Measurements from ENCODE around the gene ZBTB3. TPM values are rescaled to one million over a fixed set of nuclear protein-coding genes. Genes with fewer than 3 reads are reported as not detected.

ZBTB3 gene
- total and polyA plus RNA-seq, 2 donors (not counting 3 experiments of a cell fraction or from before 2014, with no cell fraction given) = 3.7 to 6.9 TPM

DNA sequence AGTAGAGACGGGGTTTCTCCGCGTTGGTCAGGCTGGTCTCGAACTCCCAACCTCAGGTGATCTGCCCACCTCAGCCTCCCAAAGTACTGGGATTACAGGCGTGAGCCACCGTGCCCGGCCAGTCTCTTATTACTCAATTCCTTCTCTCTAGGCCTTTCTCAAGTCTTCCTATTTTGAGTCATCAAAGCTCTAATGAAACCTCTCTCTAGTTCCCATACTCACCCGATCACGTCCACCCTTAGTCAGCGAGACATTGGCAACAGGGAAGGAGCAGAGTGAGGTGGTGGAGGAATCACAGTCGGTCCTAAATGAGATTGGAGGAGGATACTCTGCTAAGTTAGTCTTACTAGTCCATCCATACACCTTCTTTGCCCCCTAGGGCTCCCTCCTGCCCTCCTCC, 51.7 kb downstream of the ZBTB3 start:
- H3K9me1 ChIP-seq (replicated peaks; ENCODE audit: control insufficient read depth, extremely low read depth, insufficient read depth, low read length) = no peaks in the 10 kb centered on the region
- no peak overlapping the region for H3K4me3 ChIP-seq (replicated peaks in 1 of 3; ENCODE audit: insufficient read depth in 1 of 3, low read depth in 1 of 3, low read length in 3 of 3)
- no peak overlapping the region for H3K27ac ChIP-seq (ENCODE audit: insufficient read depth, low read depth, low read length)
- H3K9ac ChIP-seq (replicated peaks; ENCODE audit: extremely low read depth, insufficient read depth, low read length) = no peak overlapping the region
- H3K79me2 ChIP-seq (ENCODE audit: control insufficient read depth, insufficient read depth, low read length) = no peaks in the 10 kb centered on the region
- H2AFZ ChIP-seq (ENCODE audit: low read depth, low read length) = no peak overlapping the region
- no peaks in the 10 kb centered on the region for H3K9me3 ChIP-seq (replicated peaks; ENCODE audit: control insufficient read depth, insufficient read depth, low read length)
- BruUV-seq (replicated peaks) = no TSS peak
- no peak overlapping the region for H3K4me2 ChIP-seq (ENCODE audit: insufficient read depth, low read length)
- dilution Hi-C loops (cut with MboI; ENCODE audit: extremely low pct_ligation_motif_present, low sequenced_read_pairs) (no loop called here), intact Hi-C loops (cut with micrococcal nuclease) (no loop called here)
- POLR2A ChIA-PET = no interaction called here
- H3K27me3 ChIP-seq (ENCODE audit: control insufficient read depth in 2 of 2, insufficient read depth in 2 of 2, low read length in 2 of 2) = no peaks in the 10 kb centered on the region
- DNase-seq (ENCODE audit: low read depth, low spot score) (no peak), FAIRE-seq (no peak)
- no peaks in the 10 kb centered on the region for H4K20me1 ChIP-seq (replicated peaks; ENCODE audit: control insufficient read depth, extremely low read depth, insufficient read depth, low read length)
- CTCF ChIA-PET = interaction anchor here (2.5 kb wide), 1 partner anchor 21 kb away, joined by 8 read pairs; no protein-coding TSS in a partner anchor
- TF ChIP-seq FOS (IDR thresholded peaks at IDR 0.05; ENCODE audit: borderline replicate concordance, insufficient read depth, low read length) = no peak
- TF ChIP-seq EZH2 (IDR thresholded peaks at IDR 0.05; ENCODE audit: borderline replicate concordance, low read depth, low read length, severe bottlenecking) = no peak
- no peak for TF ChIP-seq JUN (IDR thresholded peaks at IDR 0.05; ENCODE audit: borderline replicate concordance, insufficient read depth, insufficient read length, low read depth)
- no peak for TF ChIP-seq CTCF (IDR thresholded peaks at IDR 0.05; ENCODE audit: extremely low read depth in 1 of 2, insufficient read depth in 1 of 2, low read depth in 1 of 2, low read length in 2 of 2)
- TF ChIP-seq GATA2 (IDR thresholded peaks at IDR 0.05; ENCODE audit: insufficient read depth, insufficient read length, low read depth, low read length) = no peak
- no peak for TF ChIP-seq MAX (IDR thresholded peaks at IDR 0.05; ENCODE audit: insufficient read depth, insufficient read length)
- no peak for TF ChIP-seq POLR2A (IDR thresholded peaks at IDR 0.05; ENCODE audit: low read depth, low read length)
- TF ChIP-seq POLR2AphosphoS5 (IDR thresholded peaks at IDR 0.05; ENCODE audit: insufficient read depth, low read depth, low read length) = no peak
- no peak for TF ChIP-seq MYC (IDR thresholded peaks at IDR 0.05; ENCODE audit: low read depth, low read length)
- H3K36me3 ChIP-seq (ENCODE audit: control insufficient read depth in 2 of 2, extremely low read depth in 1 of 2, insufficient read depth in 2 of 2, low read length in 2 of 2) = no peaks in the 10 kb centered on the region
- peaks cover 13% of the 10 kb centered on the region for H3K4me1 ChIP-seq (ENCODE audit: control insufficient read depth, extremely low read depth, insufficient read depth, low read length)

Small RNA genes within 50 kb of the gene (microRNA-seq; reads per million reads assigned to microRNA genes)
- gene MIR6514 (ENCODE audit: borderline number of aligned reads, borderline replicate concordance) = not detected
- not detected for gene MIR6748 (ENCODE audit: borderline number of aligned reads, borderline replicate concordance)

Small RNA genes within 50 kb of the gene (small RNA-seq; reads per million reads assigned to genes)
- gene MIR6514 (ENCODE audit: insufficient read depth, insufficient read length, low read depth, low replicate concordance) = not detected

Other genes starting within 250 kb of the ZBTB3 start
- gene AHNAK, start 207.4 kb downstream of the ZBTB3 start, total RNA-seq = 381 and 436 TPM in 2 replicates
- 25.1 and 35.2 TPM in 2 replicates for gene AHNAK, start 207.4 kb downstream of the ZBTB3 start, polyA plus RNA-seq
- 1,341 and 1,345 TPM in 2 replicates for gene EEF1G, start 180.3 kb downstream of the ZBTB3 start, total RNA-seq
- 1,723 and 2,133 TPM in 2 replicates for gene EEF1G, start 180.3 kb downstream of the ZBTB3 start, polyA plus RNA-seq
- 16.9 and 17.8 TPM in 2 replicates for gene TUT1, start 162.6 kb downstream of the ZBTB3 start, total RNA-seq
- gene TUT1, start 162.6 kb downstream of the ZBTB3 start, polyA plus RNA-seq = 11.5 and 12.7 TPM in 2 replicates
- 166 and 176 TPM in 2 replicates for gene MTA2, start 152.3 kb downstream of the ZBTB3 start, total RNA-seq
- gene MTA2, start 152.3 kb downstream of the ZBTB3 start, polyA plus RNA-seq = 30.2 and 40.4 TPM in 2 replicates
- gene EML3, start 141.4 kb downstream of the ZBTB3 start, total RNA-seq = 101 and 110 TPM in 2 replicates
- 75.7 and 78.3 TPM in 2 replicates for gene EML3, start 141.4 kb downstream of the ZBTB3 start, polyA plus RNA-seq
- 8.2 and 8.8 TPM in 2 replicates for gene ROM1, start 140.9 kb downstream of the ZBTB3 start, total RNA-seq
- 4.8 and 5.3 TPM in 2 replicates for gene ROM1, start 140.9 kb downstream of the ZBTB3 start, polyA plus RNA-seq
- 31.6 and 35.0 TPM in 2 replicates for gene B3GAT3, start 132.2 kb downstream of the ZBTB3 start, total RNA-seq
- 37.2 and 48.0 TPM in 2 replicates for gene B3GAT3, start 132.2 kb downstream of the ZBTB3 start, polyA plus RNA-seq
- 357 and 389 TPM in 2 replicates for gene GANAB, start 107.5 kb downstream of the ZBTB3 start, total RNA-seq
- 433 and 455 TPM in 2 replicates for gene GANAB, start 107.5 kb downstream of the ZBTB3 start, polyA plus RNA-seq
- 21.7 and 22.8 TPM in 2 replicates for gene INTS5, start 100.9 kb downstream of the ZBTB3 start, total RNA-seq
- gene INTS5, start 100.9 kb downstream of the ZBTB3 start, polyA plus RNA-seq = 20.3 and 20.9 TPM in 2 replicates
- 58.7 and 61.0 TPM in 2 replicates for gene C11orf98, start 89.0 kb downstream of the ZBTB3 start, total RNA-seq
- 32.3 and 39.5 TPM in 2 replicates for gene C11orf98, start 89.0 kb downstream of the ZBTB3 start, polyA plus RNA-seq
- 28.4 and 38.1 TPM in 2 replicates for gene CSKMT, start 88.8 kb downstream of the ZBTB3 start, total RNA-seq
- 7.8 and 7.9 TPM in 2 replicates for gene CSKMT, start 88.8 kb downstream of the ZBTB3 start, polyA plus RNA-seq
- gene UQCC3, start 82.5 kb downstream of the ZBTB3 start, total RNA-seq = 8.6 and 9.0 TPM in 2 replicates
- gene UQCC3, start 82.5 kb downstream of the ZBTB3 start, polyA plus RNA-seq = 15.3 and 15.5 TPM in 2 replicates
- gene LBHD1, start 81.9 kb downstream of the ZBTB3 start, total RNA-seq = 7.5 and 10.5 TPM in 2 replicates
- 3.5 and 3.8 TPM in 2 replicates for gene LBHD1, start 81.9 kb downstream of the ZBTB3 start, polyA plus RNA-seq
- 112 and 113 TPM in 2 replicates for gene UBXN1, start 75.1 kb downstream of the ZBTB3 start, total RNA-seq
- 105 and 114 TPM in 2 replicates for gene UBXN1, start 75.1 kb downstream of the ZBTB3 start, polyA plus RNA-seq
- gene LRRN4CL, start 64.6 kb downstream of the ZBTB3 start, total RNA-seq = 0.20 and 0.37 TPM in 2 replicates
- gene LRRN4CL, start 64.6 kb downstream of the ZBTB3 start, polyA plus RNA-seq = 0.03 TPM in 1 of 2 replicates, not detected in the other
- 31.1 and 31.3 TPM in 2 replicates for gene BSCL2, start 46.7 kb downstream of the ZBTB3 start, total RNA-seq
- gene BSCL2, start 46.7 kb downstream of the ZBTB3 start, polyA plus RNA-seq = 94.8 and 126 TPM in 2 replicates
- not detected in 2 replicates for gene GNG3, start 46.5 kb downstream of the ZBTB3 start, total RNA-seq
- not detected in 2 replicates for gene GNG3, start 46.5 kb downstream of the ZBTB3 start, polyA plus RNA-seq
- 53.4 and 56.2 TPM in 2 replicates for gene HNRNPUL2, start 26.7 kb downstream of the ZBTB3 start, total RNA-seq
- gene HNRNPUL2, start 26.7 kb downstream of the ZBTB3 start, polyA plus RNA-seq = 14.1 and 18.3 TPM in 2 replicates
- gene TTC9C, start 25.7 kb downstream of the ZBTB3 start, total RNA-seq = 31.6 and 43.5 TPM in 2 replicates
- 20.6 and 27.4 TPM in 2 replicates for gene TTC9C, start 25.7 kb downstream of the ZBTB3 start, polyA plus RNA-seq
- gene POLR2G, start 7.4 kb upstream of the ZBTB3 start, total RNA-seq = 94.3 and 96.2 TPM in 2 replicates
- 258 and 266 TPM in 2 replicates for gene POLR2G, start 7.4 kb upstream of the ZBTB3 start, polyA plus RNA-seq
- gene TAF6L, start 17.2 kb upstream of the ZBTB3 start, total RNA-seq = 28.9 and 30.4 TPM in 2 replicates
- 28.6 and 33.3 TPM in 2 replicates for gene TAF6L, start 17.2 kb upstream of the ZBTB3 start, polyA plus RNA-seq
- gene TMEM179B, start 33.2 kb upstream of the ZBTB3 start, total RNA-seq = 27.6 and 27.8 TPM in 2 replicates
- 102 and 123 TPM in 2 replicates for gene TMEM179B, start 33.2 kb upstream of the ZBTB3 start, polyA plus RNA-seq
- 11.8 and 12.7 TPM in 2 replicates for gene TMEM223, start 37.8 kb upstream of the ZBTB3 start, total RNA-seq
- 26.7 and 31.8 TPM in 2 replicates for gene TMEM223, start 37.8 kb upstream of the ZBTB3 start, polyA plus RNA-seq
- gene NXF1, start 51.3 kb upstream of the ZBTB3 start, total RNA-seq = 71.4 and 74.4 TPM in 2 replicates
- 99.8 and 101 TPM in 2 replicates for gene NXF1, start 51.3 kb upstream of the ZBTB3 start, polyA plus RNA-seq
- 41.3 and 42.8 TPM in 2 replicates for gene STX5, start 77.9 kb upstream of the ZBTB3 start, total RNA-seq
- gene STX5, start 77.9 kb upstream of the ZBTB3 start, polyA plus RNA-seq = 46.4 and 50.7 TPM in 2 replicates
- not detected in 2 replicates for gene TEX54, start 78.7 kb upstream of the ZBTB3 start, total RNA-seq
- not detected in 2 replicates for gene TEX54, start 78.7 kb upstream of the ZBTB3 start, polyA plus RNA-seq
- 51.7 and 51.8 TPM in 2 replicates for gene WDR74, start 85.4 kb upstream of the ZBTB3 start, total RNA-seq
- gene WDR74, start 85.4 kb upstream of the ZBTB3 start, polyA plus RNA-seq = 44.7 and 44.8 TPM in 2 replicates
- gene SLC3A2, start 126.7 kb upstream of the ZBTB3 start, total RNA-seq = 190 and 208 TPM in 2 replicates
- 337 and 344 TPM in 2 replicates for gene SLC3A2, start 126.7 kb upstream of the ZBTB3 start, polyA plus RNA-seq
- not detected in 2 replicates for gene CHRM1, start 167.2 kb upstream of the ZBTB3 start, total RNA-seq
- not detected in 2 replicates for gene CHRM1, start 167.2 kb upstream of the ZBTB3 start, polyA plus RNA-seq
- gene SLC22A6, start 230.8 kb upstream of the ZBTB3 start, total RNA-seq = not detected in 2 replicates
- gene SLC22A6, start 230.8 kb upstream of the ZBTB3 start, polyA plus RNA-seq = not detected in 2 replicates